GM12872 (cell line): Measurements from ENCODE around the gene CACNB1.
A peak's percentile ranks its signal among the peaks of the same experiment; 100 is the strongest.

Experiments
- CTCF ChIP-seq: IDR thresholded peaks from 3 replicates; pipeline ENCODE4 v1.5.1; 2011; ENCODE audit warnings: low read depth, mild to moderate bottlenecking, low read length, moderate library complexity; ENCODE audit not compliant: insufficient read depth

CACNB1 gene

GRCh38 chr17:39197380-39198185, at the start of gene CACNB1:
Gene CACNB1 (minus strand): TSS chr17:39197669. CDS start chr17:39197495, 174 bp downstream.
- no peak for TF ChIP-seq CTCF

- no peak for TF ChIP-seq CTCF
These were observed 48.8 kb upstream of the CACNB1 start for GRCh38 chr17:39246274-39246673.

GRCh38 chr17:39244600-39245570, 47.4 kb upstream of the CACNB1 start:
- peak; percentile 97 for TF ChIP-seq CTCF

- 0 out of 3 replicates have a peak, but pooled peaks have one; percentile 2 for TF ChIP-seq CTCF
These were observed 46.6 kb upstream of the CACNB1 start for GRCh38 chr17:39244016-39244599.

GRCh38 chr17:39243155-39243554, 45.7 kb upstream of the CACNB1 start:
- TF ChIP-seq CTCF, result no peak

- no peak for TF ChIP-seq CTCF
These were observed 43.2 kb upstream of the CACNB1 start for GRCh38 chr17:39240631-39241030.
